Mucosa of rectum (tissue), 2 donors: Measurements from ENCODE around the gene DDC.
A peak's percentile ranks its signal among the peaks of the same experiment; 100 is the strongest.
"Not testable (repeated sequence)": the region's sequence is repeated elsewhere in the genome, so short reads cannot be mapped to it uniquely, and the experiment has no call there.

ENCODE experiments used
- H3K27ac ChIP-seq, 2 donors: one replicate each; pipeline ENCODE4 v1.7.0; 2013; ENCODE audit warnings: inconsistent platforms in 2 of 2, low read depth in 2 of 2, low read length in 2 of 2
- H3K27me3 ChIP-seq, 2 donors: one replicate each; pipeline ENCODE4 v1.7.0; 2013; ENCODE audit warnings: low read length in 2 of 2; ENCODE audit not compliant: control insufficient read depth in 2 of 2, insufficient read depth in 2 of 2
- H3K36me3 ChIP-seq, 2 donors: one replicate each; pipeline ENCODE4 v1.7.0; 2013; ENCODE audit warnings: low read length in 2 of 2; ENCODE audit not compliant: control insufficient read depth in 2 of 2, insufficient read depth in 2 of 2
- H3K4me1 ChIP-seq, 2 donors: one replicate each; pipeline ENCODE4 v1.7.0; 2013; ENCODE audit warnings: low read length in 2 of 2, mild to moderate bottlenecking in 1 of 2; ENCODE audit not compliant: control insufficient read depth in 2 of 2, insufficient read depth in 2 of 2
- H3K4me3 ChIP-seq, 2 donors: one replicate each; pipeline ENCODE4 v1.7.0; 2013; ENCODE audit warnings: low read length in 2 of 2
- H3K9ac ChIP-seq, 2 donors: one replicate each; pipeline ENCODE4 v1.7.0; 2013; ENCODE audit warnings: low read length in 2 of 2, low read depth in 1 of 2, mild to moderate bottlenecking in 1 of 2
- H3K9me3 ChIP-seq, 2 donors: one replicate each; pipeline ENCODE4 v1.7.0; 2013; ENCODE audit warnings: low read length in 2 of 2; ENCODE audit not compliant: control insufficient read depth in 2 of 2
- donor health status: healthy.
- donor health status: Normal muscosa, but diverticular disease.

The DDC gene

GRCh38 chr7:50576388-50576787 lies 11.2 kb upstream of the DDC start:
- H3K4me1 ChIP-seq, H3K4me3 ChIP-seq, H3K36me3 ChIP-seq, H3K27ac ChIP-seq, H3K9me3 ChIP-seq, H3K27me3 ChIP-seq, H3K9ac ChIP-seq: not testable (repeated sequence)

- H3K27ac ChIP-seq: no peak overlapping the region
- no peak overlapping the region for H3K9ac ChIP-seq
- H3K36me3 ChIP-seq: no peaks in the 10 kb centered on the region
- peaks cover 11 to 19% of the 10 kb centered on the region in 2 donors for H3K4me1 ChIP-seq
- H3K27me3 ChIP-seq: no peaks in the 10 kb centered on the region
- H3K4me3 ChIP-seq: no peak overlapping the region
- no peaks in the 10 kb centered on the region for H3K9me3 ChIP-seq
These were observed 2.6 kb upstream of the DDC start for GRCh38 chr7:50567715-50568261.

GRCh38 chr7:50565977-50566376 lies 772 bp upstream of the DDC start:
- peak overlapping the region in 1 of 2 donors; percentile 79 for H3K4me3 ChIP-seq
- peaks cover 11 to 19% of the 10 kb centered on the region in 2 donors for H3K4me1 ChIP-seq
- no peaks in the 10 kb centered on the region for H3K9me3 ChIP-seq
- no peaks in the 10 kb centered on the region for H3K27me3 ChIP-seq
- no peaks in the 10 kb centered on the region for H3K36me3 ChIP-seq
- H3K9ac ChIP-seq: no peak overlapping the region
- H3K27ac ChIP-seq: peak overlapping the region; percentile 17 to 46

GRCh38 chr7:50565559-50565916 lies 333 bp upstream of the DDC start:
- Histone ChIP-seq H3K9ac (no peak overlapping the region), H3K4me3 (peak overlapping the region in 1 of 2 donors; percentile 79), H3K9me3 (no peaks in the 10 kb centered on the region), H3K27ac (peak overlapping the region; percentile 17 to 46), H3K27me3 (no peaks in the 10 kb centered on the region), H3K4me1 (peaks cover 11 to 19% of the 10 kb centered on the region in 2 donors), H3K36me3 (no peaks in the 10 kb centered on the region)

- H3K4me1 ChIP-seq: peaks cover 11 to 19% of the 10 kb centered on the region in 2 donors
- no peaks in the 10 kb centered on the region for H3K36me3 ChIP-seq
- no peaks in the 10 kb centered on the region for H3K27me3 ChIP-seq
- peak overlapping the region in 1 of 2 donors; percentile 15 for H3K9ac ChIP-seq
- H3K27ac ChIP-seq: no peak overlapping the region
- peak overlapping the region; percentile 46 to 79 for H3K4me3 ChIP-seq
- no peaks in the 10 kb centered on the region for H3K9me3 ChIP-seq
These were observed 1.0 kb downstream of the DDC start for GRCh38 chr7:50564171-50564570.

GRCh38 chr7:50562136-50562535 lies 3.1 kb downstream of the DDC start:
- H3K27ac ChIP-seq: no peak overlapping the region
- no peak overlapping the region for H3K4me3 ChIP-seq
- H3K27me3 ChIP-seq: no peaks in the 10 kb centered on the region
- peaks cover 11 to 22% of the 10 kb centered on the region in 2 donors for H3K4me1 ChIP-seq
- no peak overlapping the region for H3K9ac ChIP-seq
- H3K9me3 ChIP-seq: no peaks in the 10 kb centered on the region
- no peaks in the 10 kb centered on the region for H3K36me3 ChIP-seq

- H3K4me3 ChIP-seq: no peak overlapping the region
- no peak overlapping the region for H3K27ac ChIP-seq
- H3K9ac ChIP-seq: no peak overlapping the region
- no peaks in the 10 kb centered on the region for H3K36me3 ChIP-seq
- H3K9me3 ChIP-seq: no peaks in the 10 kb centered on the region
- H3K4me1 ChIP-seq: peaks cover 10 to 17% of the 10 kb centered on the region in 2 donors
- H3K27me3 ChIP-seq: no peaks in the 10 kb centered on the region
These were observed 4.3 kb downstream of the DDC start for GRCh38 chr7:50560865-50561351.

GRCh38 chr7:50559881-50560280 lies 5.3 kb downstream of the DDC start:
- Histone ChIP-seq H3K9me3 (no peaks in the 10 kb centered on the region), H3K4me1 (peaks cover 6 to 11% of the 10 kb centered on the region in 2 donors), H3K27ac (no peak overlapping the region), H3K36me3 (no peaks in the 10 kb centered on the region), H3K4me3 (no peak overlapping the region), H3K27me3 (no peaks in the 10 kb centered on the region), H3K9ac (no peak overlapping the region)

- Histone ChIP-seq H3K4me1 (peaks cover 2 to 3% of the 10 kb centered on the region in 2 donors), H3K9me3 (no peaks in the 10 kb centered on the region), H3K36me3 (no peaks in the 10 kb centered on the region), H3K27me3 (no peaks in the 10 kb centered on the region), H3K9ac (no peak overlapping the region), H3K4me3 (no peak overlapping the region), H3K27ac (no peak overlapping the region)
These were observed 6.7 kb downstream of the DDC start for GRCh38 chr7:50558294-50559053.

GRCh38 chr7:50557099-50557498 lies 8.1 kb downstream of the DDC start:
- H3K27me3 ChIP-seq: no peaks in the 10 kb centered on the region
- H3K4me3 ChIP-seq: no peak overlapping the region
- H3K4me1 ChIP-seq: peaks cover 2 to 3% of the 10 kb centered on the region in 2 donors
- H3K36me3 ChIP-seq: no peaks in the 10 kb centered on the region
- no peak overlapping the region for H3K9ac ChIP-seq
- H3K27ac ChIP-seq: no peak overlapping the region
- no peaks in the 10 kb centered on the region for H3K9me3 ChIP-seq
